ENCODE results near the gene RPL6. TPM values are rescaled to one million over a fixed set of nuclear protein-coding genes. Genes with fewer than 3 reads are reported as not detected.
"Not testable (repeated sequence)": the region's sequence is repeated elsewhere in the genome, so short reads cannot be mapped to it uniquely, and the experiment has no call there.

RPL6 gene
- total and polyA plus RNA-seq, 9 of the 15 experiments (the other 6 are each of a cell fraction or from before 2014, with no cell fraction given), result 1,519 to 3,103 (median 2,396) TPM

DNA sequence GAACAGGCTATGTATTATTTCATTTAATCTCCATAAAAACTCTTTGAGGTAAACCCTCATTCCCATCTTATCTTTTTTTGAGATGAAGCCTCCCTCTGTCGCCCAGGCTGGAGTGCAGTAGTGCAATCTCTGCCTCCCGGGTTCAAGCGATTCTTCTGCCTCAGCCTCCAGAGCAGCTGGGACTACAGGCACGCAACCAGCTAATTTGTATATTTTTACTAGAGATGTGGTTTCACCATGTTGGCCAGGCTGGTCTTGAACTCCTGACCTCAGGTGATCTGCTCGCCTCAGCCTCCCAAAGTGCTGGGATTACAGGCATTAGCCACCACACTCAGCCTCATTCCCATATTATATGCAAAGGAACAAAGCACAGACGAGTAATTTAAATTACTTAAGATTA, 1.7 kb downstream of the RPL6 start:
- H3K4me1 ChIP-seq (replicated peaks in 1 of 2; ENCODE audit: control insufficient read depth in 2 of 2, insufficient read depth in 2 of 2, low read length in 2 of 2); FAIRE-seq; ATAC-seq; CTCF ChIA-PET (ENCODE audit: low intra/inter-chr PET ratio); H3K9me3 ChIP-seq (replicated peaks; ENCODE audit: control insufficient read depth, insufficient read depth, low read depth, low read length); BruUV-seq (replicated peaks); H2AFZ ChIP-seq (ENCODE audit: low read depth, low read length); DNase-seq (ENCODE audit: extremely low read depth in 1 of 4, low spot score in 3 of 4); H3K27me3 ChIP-seq (ENCODE audit: control insufficient read depth in 2 of 2, insufficient read depth in 2 of 2, low read length in 2 of 2); H3K9me1 ChIP-seq (ENCODE audit: control insufficient read depth, insufficient read depth, low read length); POLR2A ChIA-PET; in situ Hi-C loops (cut with MboI): not testable (repeated sequence)
- TF ChIP-seq, protein P1, sequence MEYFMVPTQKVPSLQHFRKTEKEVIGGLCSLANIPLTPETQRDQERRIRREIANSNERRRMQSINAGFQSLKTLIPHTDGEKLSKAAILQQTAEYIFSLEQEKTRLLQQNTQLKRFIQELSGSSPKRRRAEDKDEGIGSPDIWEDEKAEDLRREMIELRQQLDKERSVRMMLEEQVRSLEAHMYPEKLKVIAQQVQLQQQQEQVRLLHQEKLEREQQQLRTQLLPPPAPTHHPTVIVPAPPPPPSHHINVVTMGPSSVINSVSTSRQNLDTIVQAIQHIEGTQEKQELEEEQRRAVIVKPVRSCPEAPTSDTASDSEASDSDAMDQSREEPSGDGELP (CRISPR knock-in tag; IDR thresholded peaks at IDR 0.05; ENCODE audit: borderline replicate concordance), result peak; percentile 22; the same call in 1 of the 2 replicates
- TF ChIP-seq LCOR (CRISPR knock-in tag; IDR thresholded peaks at IDR 0.05) (0 out of 2 replicates have a peak, but pooled peaks have one; percentile 32), HNRNPUL1 (IDR thresholded peaks at IDR 0.05; ENCODE audit: low read length) (0 out of 2 replicates have a peak, but pooled peaks have one; percentile 46), SUPT5H (IDR thresholded peaks at IDR 0.05) (0 out of 2 replicates have a peak, but pooled peaks have one; percentile 9)
- WGBS (ENCODE audit: insufficient coverage, low coverage, missing lambda C conversion rate), result 11% methylated on average over 6 of the region's 6 CpGs
- H3K27ac ChIP-seq (ENCODE audit: extremely low read depth, low read depth, low read length), result peak overlapping the region; percentile 43; the same call in 1 of the 3 replicates
- intact Hi-C loops (cut with micrococcal nuclease), result loop anchor here (2.0 to 10.0 kb wide), 2 partner anchors 395 to 563 kb away; partner anchors contain the start of genes ERP29, MAPKAPK5 and TMEM116
- H4K20me1 ChIP-seq (replicated peaks; ENCODE audit: control insufficient read depth, insufficient read depth, low read length), result peaks cover 29% of the 10 kb centered on the region
- H3K9ac ChIP-seq (ENCODE audit: insufficient read depth in 1 of 2, low read depth in 2 of 2, low read length in 2 of 2), result peak overlapping the region; percentile 81 to 90
- H3K36me3 ChIP-seq (ENCODE audit: control insufficient read depth, insufficient read depth, low read length), result peaks cover 47% of the 10 kb centered on the region
- H3K4me3 ChIP-seq, result peak overlapping the region; percentile 90
- peaks cover 36% of the 10 kb centered on the region for H3K79me2 ChIP-seq (ENCODE audit: control insufficient read depth, insufficient read depth, low read length)
- H3K4me2 ChIP-seq (ENCODE audit: insufficient read depth, low read length), result peak overlapping the region; percentile 99

All from K562 (cell line).